ACHN (cell line): ENCODE data around the gene MESD.

Source experiments
- DNase-seq: peaks from one replicate; pipeline ENCODE4 v3.0.0-alpha.2; 2015
- in situ Hi-C: cut with HindIII; loops from 2 replicates; pipeline ENCODE4 v1.10.0; 2017; ENCODE audit warnings: low sequenced_read_pairs, low pct_ligation_motif_present, low pct_unique_long_range_greater_than_20kb

The MESD gene

DNA sequence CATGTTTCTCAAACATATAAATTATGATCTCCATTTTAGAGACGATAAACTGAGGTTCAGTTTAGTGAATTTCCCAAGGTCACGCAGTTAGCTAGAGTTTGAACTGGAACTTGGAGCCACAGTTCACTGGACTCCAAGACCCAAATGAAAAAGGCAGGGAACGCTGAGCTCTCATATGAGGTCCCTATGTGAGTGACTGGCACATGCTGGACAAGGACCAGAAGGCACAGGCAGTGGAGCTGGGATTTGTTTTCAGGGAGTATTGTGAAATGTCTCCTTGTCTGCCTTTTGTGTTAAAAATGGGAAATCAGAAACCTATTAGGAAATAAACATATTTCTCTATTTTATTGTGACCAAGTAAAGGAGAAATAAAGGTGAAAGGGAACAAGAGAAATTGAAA, 63.5 kb downstream of the MESD start:
- DNase-seq: no peak
- in situ Hi-C loops: no loop called here

DNA sequence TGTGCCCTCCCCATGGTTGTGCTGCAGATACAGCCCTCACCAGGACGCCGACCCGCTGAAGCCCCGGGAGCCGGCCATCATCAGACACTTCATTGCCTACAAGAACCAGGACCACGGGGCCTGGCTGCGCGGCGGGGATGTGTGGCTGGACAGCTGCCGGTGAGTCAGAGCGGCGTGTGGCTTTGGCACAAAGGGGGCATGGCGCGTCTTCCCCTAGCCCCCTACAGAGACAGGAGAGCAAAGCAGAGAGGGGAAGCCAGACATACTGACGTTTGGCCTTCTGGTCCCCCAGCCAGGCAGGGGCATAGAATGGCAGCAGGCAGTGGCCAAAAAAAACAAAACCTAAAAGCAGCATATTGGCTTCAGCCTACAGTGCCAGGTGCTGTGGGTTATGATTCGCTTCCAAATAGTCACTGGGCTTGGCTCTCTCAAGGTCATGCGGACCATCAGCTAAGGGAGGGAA, 64.0 kb downstream of the MESD start:
- in situ Hi-C loops: no loop called here
- DNase-seq: no peak

DNA sequence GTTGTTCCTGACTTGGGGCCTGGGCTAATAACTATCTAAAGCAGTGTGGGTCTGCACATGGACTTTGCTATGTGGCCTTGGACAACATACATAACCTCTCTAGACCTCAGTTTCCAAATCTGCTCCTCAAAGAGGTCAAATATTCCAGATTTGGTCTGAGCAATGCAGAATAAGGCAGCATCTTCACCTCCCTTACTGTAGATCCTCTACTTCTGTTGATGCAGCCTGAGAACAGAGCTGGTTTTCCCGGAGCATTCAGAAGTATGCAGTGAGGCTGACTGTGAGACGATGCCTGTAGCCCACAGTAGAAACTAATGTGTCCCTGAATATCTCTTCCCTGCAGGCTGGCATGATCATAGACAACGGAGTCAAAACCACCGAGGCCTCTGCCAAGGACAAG, 65.3 kb downstream of the MESD start:
- DNase-seq: no peak
- in situ Hi-C loops: no loop called here

DNA sequence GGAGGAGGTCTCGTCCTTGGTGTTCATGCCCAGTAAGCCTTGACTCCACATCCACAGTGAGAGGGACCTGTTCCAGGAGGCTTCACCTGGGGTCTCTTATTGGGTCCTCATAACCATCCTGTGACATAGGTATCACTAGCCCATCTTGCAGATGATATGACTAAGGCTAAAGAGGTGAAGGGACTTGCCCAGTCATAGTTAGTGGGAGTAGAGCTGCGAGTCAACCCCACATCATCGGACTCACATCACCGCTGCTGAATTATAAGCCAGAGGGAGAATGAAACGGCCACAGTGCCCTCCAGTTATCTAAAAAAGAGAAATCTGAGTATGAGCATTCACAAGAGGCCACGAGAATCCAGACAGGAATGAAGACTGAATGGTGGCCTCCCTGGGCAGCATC, 66.0 kb downstream of the MESD start:
- in situ Hi-C loops: no loop called here
- no peak for DNase-seq

DNA sequence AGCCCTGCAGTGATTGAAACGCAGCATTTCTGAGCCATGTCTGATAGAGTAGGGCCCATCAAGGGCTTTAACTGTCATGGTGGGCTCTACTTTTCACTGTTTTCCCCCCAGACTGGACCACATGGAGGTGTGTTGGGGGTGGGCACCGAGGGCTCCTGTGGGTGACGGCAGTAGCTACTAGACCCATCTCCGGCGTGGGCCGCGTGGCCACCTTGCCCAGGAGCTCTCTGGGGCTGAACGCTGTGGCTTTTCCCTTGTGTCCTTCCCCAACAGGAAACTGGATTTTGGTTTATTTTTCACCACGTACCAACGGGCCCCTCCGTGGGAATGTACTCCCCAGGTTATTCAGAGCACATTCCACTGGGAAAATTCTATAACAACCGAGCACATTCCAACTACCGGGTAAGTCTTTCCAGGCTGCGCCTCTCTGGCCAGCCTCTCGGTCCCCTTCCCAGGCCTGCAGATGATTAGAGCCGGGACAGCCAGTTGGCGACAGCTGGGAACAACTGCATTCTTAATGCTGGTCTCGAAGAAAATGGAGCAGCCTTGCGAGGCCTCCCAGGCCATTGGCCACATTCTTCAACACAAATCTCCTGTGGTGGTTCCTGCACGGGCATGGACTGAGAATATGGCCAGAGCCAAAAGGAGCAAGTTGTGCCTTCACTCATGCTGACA, 67.7 kb downstream of the MESD start:
- DNase-seq: no peak
- in situ Hi-C loops: no loop called here

DNA sequence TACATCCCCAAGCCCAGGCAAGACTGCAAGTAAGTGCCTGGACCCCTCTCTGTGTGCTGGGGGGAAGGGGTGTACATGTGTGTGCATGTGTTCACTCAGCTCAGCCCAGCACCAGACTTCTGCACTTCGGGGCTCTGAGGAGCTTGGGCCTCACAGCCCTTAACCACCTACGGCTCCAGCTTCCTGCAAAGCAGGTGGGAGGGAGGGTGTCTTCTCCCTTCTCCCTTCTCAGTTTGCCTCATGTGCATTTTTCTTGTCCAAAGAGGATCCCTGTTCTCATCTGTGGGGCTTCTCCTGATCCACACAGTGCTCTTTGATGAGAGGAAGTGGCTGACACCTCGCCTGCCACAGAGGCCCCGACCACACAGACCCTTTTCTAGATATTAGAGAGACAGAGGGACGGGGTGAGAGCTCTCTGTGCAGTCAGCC, 69.3 kb downstream of the MESD start:
- in situ Hi-C loops: no loop called here
- DNase-seq: no peak

DNA sequence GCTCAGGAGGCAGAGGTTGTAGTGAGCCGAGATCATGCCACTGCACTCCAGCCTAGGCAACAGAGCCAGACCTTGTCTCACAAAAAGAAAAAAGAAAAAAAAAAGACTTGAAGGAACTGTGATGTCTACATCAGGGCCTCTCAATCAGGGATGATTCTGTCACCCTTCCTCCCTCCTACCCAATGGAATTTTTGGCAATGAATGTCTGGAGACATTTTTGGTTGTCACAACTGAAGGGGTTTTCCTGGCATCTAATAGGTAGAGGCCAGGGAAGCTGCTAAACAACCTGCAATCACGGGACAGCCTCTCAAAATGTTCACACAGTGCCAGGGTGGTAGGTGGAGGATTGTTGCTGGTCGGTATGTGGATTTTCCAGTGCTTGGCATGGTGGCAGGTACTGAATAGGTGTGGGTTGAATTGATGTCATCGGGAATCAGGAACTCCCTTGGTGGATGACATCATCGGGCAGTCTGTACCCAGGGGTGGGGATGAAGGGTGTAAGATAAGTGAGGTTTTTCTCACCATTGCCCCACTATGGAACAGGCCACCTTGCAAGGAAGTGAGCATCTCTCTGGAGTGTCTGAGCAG, 71.3 kb downstream of the MESD start:
- in situ Hi-C loops: no loop called here
- DNase-seq: no peak

DNA sequence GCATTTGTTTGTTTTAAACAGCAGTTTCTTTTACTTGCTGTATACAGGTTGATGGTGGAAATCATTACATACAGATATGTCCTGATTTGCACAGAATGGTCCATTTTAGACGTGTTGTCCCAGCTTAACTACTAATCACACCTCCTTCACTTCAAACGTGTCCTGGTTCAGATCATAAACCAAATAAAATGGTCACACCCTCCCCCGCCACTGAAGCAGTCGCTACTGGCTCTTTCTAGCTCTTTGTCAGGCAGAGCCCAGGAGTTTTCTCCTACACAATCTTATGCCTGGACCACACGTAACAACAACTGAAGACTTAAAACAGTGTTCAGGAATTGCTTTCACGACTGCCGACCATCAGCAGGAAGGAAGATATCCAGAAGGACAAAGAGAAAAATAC, 73.6 kb downstream of the MESD start:
- DNase-seq: no peak

DNA sequence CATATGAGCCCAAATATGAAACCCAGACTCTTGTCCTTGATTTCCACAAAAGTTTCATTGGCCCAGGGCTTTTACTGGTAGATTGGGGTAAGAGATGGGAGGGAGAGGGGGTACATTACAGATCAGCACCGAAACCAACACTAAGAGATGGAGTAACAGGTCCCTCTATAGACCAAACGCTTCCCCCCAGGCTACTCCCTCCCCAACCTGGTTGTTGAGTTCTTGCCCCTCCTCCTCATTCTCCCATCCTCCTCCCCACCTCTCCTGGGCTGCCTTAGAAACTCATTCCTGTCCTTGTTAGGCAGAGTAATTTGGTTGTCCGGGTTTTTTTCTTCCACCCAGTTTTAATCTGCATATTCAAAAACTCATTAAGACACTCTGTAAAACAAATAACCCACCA, 74.1 kb downstream of the MESD start:
- in situ Hi-C loops: no loop called here
- no peak for DNase-seq

More for the DNA sequence above, 73.6 kb downstream of the MESD start:
- in situ Hi-C loops: no loop called here

DNA sequence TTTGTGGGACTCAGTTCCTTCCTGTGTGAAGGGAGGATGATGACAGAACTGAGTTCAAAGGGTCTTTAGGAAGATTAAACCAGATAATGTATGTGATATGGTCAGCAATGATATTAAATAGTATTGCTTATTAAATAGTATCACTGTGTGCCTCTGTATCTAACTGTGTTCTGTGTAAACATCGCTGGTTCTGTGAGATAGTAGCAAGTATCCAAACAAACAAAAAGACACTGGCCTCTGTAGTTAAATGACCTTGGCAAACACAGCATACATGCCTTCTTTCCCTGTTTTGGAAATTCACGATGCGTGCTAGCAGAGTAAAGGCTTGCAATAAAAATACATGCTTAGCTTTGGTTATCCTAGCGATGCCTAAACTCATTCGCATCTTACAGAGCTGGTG, 76.1 kb downstream of the MESD start:
- in situ Hi-C loops: no loop called here
- DNase-seq: no peak

DNA sequence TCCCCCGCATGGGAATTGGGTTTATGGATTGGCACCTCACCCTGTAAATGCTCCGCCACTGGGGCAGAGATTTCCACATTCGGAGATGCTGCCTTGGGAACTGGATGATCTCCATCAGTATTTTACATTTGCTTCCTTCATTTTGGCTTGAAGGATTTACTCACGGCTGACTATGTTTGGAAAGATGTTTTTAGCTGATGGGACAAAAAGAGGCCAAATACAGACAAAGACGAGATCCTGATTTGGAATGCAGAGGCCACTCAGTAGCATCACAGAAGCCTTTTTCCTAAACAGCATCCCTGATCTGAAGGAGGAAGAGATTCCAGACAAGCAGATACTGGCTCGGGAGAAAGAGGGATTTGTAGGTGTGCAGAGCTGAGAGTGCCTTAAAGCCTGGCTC, 76.9 kb downstream of the MESD start:
- no peak for DNase-seq
- in situ Hi-C loops: no loop called here

DNA sequence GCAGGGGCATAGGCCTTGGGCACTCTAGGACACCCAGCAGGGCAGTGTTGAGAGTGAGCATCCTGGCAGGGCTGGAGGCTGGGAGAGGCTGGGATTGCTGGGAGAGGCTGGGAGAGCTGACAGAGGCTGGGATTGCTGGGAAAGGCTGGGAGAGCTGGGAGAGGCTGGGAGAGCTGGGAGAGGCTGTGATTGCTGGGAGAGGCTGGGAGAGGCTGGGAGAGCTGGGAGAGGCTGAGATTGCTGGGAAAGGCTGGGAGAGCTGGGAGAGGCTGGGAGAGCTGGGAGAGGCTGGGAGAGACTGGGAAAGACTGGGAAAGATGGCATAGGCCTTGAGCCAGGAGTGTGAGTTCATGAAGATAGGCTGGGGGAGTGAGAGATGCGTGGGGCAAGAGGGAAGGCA, 77.8 kb downstream of the MESD start:
- DNase-seq: no peak
- in situ Hi-C loops: no loop called here

DNA sequence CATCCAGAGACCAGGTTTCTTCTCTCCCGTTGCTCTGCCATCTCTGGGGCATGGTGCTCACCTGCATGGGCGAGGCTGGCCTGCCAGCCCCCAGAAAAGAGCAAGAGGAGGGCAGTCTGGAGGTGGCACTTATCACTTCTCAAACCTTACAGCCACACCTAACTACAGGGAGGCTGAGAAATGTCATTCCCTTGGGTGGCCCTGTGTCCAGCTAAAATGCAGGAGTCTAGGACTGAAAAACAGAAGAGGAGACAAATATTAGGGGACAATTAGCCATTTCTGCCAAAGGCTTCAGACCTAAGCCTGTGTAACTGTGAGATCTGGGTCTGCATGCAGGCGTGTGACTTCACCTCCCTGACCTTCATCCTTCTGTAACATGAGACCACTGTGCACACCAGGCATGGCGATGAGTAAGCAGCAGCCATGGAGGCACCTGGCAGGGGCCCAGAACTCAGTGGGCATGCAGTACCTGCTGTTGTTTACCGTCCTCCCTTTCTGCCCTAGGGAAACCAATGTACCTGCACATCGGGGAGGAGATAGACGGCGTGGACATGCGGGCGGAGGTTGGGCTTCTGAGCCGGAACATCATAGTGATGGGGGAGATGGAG, 83.4 kb downstream of the MESD start:
- DNase-seq: no peak
- in situ Hi-C loops: no loop called here

DNA sequence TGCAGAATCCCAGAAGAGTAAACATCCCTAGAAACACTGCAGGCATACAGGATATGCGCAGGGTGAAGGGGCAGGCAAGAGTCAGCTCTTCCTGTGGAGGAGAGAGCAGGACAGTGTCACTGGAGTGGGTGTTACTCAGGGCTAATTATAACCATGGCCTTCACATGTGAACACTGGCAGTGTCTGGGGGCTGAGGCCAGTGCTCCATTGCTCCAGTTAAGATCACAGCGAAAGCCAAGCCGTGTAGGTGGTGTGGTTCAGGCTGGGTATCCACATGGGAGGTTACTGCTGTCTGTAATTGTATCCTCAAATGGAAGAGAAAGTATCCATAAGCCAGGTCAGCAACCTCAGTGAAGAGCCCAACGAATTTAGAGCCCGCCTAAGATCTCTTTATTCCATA, 84.6 kb downstream of the MESD start:
- in situ Hi-C loops: no loop called here
- DNase-seq: no peak

DNA sequence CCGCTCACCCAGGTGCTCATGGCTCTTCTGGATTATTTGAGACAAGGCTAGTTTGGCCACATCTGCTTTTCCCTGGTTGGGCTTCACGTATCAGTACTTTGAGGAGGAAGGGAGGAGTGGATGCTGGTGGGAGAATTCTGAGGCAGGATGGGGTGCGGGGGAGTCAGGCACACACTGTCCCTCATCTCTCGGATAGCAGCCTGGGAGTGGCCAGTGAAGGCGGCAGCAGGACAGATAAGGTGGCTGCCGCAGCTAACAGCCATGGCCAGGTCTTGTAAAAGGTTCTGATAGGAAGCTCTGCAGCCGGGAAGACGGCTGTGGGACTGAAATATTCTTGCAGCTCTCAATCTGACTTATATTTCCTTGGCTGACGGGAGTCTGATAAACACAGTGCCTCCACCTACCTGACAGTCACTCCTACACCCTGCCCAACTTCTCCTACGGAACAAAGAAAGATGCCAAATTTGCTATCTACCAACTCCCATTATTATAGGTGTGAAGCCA, 87.3 kb downstream of the MESD start:
- no peak for DNase-seq
- in situ Hi-C loops: no loop called here

DNA sequence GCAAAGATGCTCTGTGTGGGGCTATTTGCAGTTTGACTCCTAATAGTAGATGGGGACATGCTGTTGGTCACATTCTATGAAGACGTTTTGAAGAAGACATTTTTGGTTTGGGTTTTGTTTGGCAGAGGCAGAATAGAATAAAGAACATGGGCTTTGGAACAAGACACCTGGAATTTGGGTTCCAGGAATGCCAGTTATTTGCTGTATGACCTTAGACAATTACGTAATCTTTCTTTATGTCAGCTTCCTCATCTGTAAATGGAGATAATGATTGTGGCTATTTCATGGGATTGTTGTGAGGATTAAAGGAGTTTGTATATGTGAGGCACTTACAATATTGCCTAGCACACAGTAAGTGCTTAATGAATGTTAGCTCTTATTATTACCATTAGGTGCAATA, 91.6 kb downstream of the MESD start:
- DNase-seq: no peak
- in situ Hi-C loops: no loop called here
